Left lobe of liver (tissue), 2 donors: ENCODE results near the gene AP3S2. TPM values are rescaled to one million over a fixed set of nuclear protein-coding genes. Genes with fewer than 3 reads are reported as not detected.
"Not testable (repeated sequence)": the region's sequence is repeated elsewhere in the genome, so short reads cannot be mapped to it uniquely, and the experiment has no call there.

Experiments
- ATAC-seq: fragments of 200-7000 bp; cut with Tn5 transposase; one replicate; pipeline ENCODE4 v1.9.1; 2020; ENCODE audit warnings: mild to moderate bottlenecking, moderate library complexity
- DNase-seq: peaks from one replicate; pipeline ENCODE4 v3.0.0-alpha.2; 2020; ENCODE audit warnings: low spot score
- total RNA-seq: library from RNA; stranded (reverse); gene quantifications from one replicate; pipeline ENCODE4 v1.2.1, GENCODE V29; 2021
- donor health status: DM: no; HTN: no; CAD: no; lungs with moderate emphysema.
- donor health status: DM: no; HTN: yes; CAD: no.

Gene AP3S2
- total RNA-seq, 1 donor from 2014 or later = 26.4 TPM

DNA sequence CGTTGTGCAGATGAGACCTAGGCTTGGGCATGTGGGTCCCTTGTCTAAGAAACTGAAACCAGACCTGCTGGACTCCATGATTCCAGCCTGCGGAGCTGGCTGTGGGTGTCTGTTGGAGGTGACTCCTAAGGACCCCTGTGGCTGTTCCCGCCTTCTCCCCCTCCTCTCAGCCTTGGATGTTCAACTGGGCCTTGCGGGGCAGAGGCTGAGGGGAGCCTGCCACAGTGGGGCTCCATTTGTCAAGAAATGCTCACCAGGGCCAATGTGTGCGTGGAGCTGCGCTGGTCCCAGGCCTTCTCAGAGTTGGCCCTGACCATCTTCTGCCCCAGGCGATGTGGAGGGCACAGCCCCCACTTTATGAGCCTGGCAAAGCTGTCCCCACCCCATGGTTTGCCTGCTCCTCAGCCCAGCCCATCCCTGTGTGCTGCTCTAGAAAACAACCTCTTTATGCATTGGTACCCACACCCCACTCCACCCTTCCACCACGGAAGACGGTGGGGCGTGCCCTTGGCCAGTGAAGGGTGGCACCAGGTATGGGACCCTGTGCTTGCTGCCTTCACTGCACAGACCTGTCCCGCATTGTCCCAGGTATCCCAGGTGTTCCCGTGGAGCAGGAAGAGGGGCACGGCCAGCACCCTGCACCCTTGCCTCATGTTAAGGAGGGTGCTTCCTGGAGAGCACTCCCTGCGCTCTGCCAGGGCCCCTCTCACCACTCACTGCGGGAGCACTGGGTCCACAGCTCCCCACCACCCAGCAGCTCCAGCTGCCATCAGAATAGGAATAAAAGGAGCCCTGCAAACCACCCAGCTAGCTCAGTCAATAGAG, 109.7 kb downstream of the AP3S2 start:
- no peak for ATAC-seq
- no peak for DNase-seq

DNA sequence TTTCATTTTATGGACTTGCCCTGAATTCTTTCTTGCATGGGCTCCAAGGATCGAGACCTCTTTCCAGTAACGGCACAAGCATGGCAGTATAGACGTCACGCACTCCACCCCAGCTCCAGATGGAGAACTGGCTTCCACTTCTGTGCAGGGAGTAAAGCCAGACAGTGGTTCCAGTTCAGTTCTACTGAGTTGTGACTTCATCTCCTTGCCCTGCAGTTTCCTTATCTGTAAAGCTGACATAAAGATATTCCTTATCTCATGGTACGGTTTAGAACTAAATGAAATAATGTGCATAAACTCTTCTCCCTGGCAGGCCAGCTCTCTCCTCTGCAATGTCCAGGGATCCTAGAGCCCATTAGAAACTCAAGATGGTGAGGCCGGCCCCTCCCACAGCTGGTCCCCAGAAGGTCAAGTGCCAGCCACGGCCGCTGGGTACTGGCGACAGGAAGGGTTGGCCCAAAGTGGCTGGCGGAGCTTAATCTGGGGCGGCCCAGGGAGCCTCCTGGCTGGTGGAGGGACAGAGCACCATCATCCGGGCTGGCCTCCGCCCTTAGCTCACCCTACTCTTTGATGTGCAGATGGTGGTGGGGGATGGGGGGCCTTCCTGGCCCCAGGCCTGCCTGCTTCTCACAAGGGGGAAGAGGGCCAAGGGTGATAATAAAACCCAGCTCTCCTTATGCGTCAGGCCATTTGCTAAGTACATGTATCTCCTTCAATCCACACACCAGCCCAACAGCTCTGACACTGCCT, 110.5 kb downstream of the AP3S2 start:
- DNase-seq (no peak), ATAC-seq (no peak)

DNA sequence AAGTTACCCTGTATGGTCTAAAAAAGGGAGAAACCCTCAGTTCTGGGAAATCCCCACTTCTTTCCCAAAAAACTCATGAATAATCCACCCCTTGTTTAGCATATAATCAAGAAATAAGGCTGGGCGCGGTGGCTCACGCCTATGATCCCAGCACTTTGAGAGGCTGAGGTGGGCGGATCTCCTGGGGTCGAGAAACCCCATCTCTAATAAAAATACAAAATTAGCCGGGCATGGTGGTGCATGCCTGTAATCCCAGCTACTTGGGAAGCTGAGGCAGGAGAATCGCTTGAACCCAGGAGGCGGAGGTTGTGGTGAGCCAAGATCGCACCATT, 111.2 kb downstream of the AP3S2 start:
- not testable (repeated sequence) for ATAC-seq, DNase-seq

DNA sequence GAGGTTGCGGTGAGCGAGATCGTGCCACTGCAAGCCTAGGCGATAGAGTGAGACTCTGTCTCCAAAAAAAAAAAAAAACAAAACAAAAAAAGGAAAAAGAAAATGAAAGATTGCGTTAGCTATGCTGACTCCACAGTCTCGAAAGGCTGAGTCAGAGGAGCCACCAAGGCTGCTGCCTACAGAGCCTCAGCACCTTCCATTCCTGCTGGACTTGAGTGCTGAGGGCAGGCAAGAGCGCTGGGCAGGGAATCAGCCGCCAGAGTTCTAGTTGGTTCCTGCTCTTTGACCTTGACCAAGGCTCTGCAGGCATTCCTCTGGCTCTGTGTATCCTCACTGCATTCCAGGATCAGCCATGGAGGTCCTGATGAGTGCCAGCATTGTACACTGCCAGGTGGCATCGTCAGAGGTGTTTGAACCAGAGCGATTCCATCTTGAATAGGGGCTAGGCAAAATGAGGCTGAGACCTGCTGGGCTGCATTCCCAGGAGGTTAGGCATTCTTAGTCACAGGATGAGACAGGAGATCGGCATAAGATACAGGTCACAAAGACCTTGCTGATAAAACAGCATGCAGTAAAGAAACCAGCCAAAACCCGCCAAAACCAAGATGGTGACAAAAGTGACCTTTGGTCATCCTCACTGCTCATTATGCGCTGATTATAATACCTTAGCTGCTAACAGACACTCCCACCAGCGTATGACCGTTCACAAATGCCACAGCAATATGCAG, 111.7 kb downstream of the AP3S2 start:
- ATAC-seq (peak; percentile 84), DNase-seq (peak; percentile 81)

DNA sequence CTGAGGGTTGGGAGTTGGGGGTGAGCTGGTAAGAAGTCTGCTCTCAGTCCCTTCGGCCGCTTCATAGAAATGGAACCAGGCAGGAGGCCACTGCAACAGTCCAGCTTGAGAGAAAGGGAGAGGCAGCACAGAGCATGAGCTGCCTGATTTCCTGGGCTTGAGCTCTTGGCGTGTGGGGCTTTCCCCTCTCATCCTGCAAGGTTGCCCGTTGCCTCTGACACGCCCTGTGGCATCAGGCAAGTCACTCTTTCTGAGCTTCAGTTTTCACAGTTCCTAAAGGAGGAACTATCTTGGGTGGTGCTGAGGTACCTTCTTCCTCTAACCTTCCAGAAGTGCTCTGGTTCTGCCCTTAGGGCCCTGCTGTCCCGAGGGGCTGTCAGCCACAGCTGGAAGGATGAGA, 112.7 kb downstream of the AP3S2 start:
- DNase-seq (no peak), ATAC-seq (no peak)

DNA sequence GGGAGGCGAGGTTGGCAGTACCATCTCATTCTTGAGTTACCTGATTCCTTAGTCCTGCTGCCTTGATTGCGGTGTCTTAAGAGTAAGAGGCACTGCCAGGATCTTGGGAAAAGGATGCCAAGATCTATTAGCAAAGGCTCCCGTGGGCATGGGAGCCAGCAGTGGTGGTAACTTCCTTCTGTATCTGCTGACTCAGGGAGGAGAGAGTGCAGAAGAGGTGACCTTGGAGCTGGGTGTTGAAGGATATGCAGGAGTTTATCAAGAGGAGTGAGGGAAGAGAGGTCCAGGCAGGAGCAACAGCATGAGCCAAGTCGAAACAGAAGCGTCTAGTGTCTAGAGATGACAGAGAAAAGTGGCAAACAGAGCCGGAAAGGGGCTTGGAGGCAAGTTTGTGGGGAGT, 113.2 kb downstream of the AP3S2 start:
- no peak for DNase-seq
- no peak for ATAC-seq

Other genes with a start within 250 kb of the AP3S2 start
- gene KIF7, start 238.5 kb downstream of the AP3S2 start, total RNA-seq = 1.1 TPM
- 38.1 TPM for gene PLIN1, start 214.6 kb downstream of the AP3S2 start, total RNA-seq
- 25.8 TPM for gene PEX11A, start 203.2 kb downstream of the AP3S2 start, total RNA-seq
- not detected for gene WDR93, start 203.2 kb downstream of the AP3S2 start, total RNA-seq
- 3.1 TPM for gene MESP1, start 142.7 kb downstream of the AP3S2 start, total RNA-seq
- 0.15 TPM for gene MESP2, start 117.7 kb downstream of the AP3S2 start, total RNA-seq
- gene ANPEP, start 79.1 kb downstream of the AP3S2 start, total RNA-seq = 383 TPM
- 6.2 TPM for gene ARPIN, start 19.0 kb upstream of the AP3S2 start, total RNA-seq
- 6.7 TPM for gene ZNF710, start 107.3 kb upstream of the AP3S2 start, total RNA-seq
- 292 TPM for gene IDH2, start 208.5 kb upstream of the AP3S2 start, total RNA-seq